ENCODE data around the gene GFOD1.

DNA sequence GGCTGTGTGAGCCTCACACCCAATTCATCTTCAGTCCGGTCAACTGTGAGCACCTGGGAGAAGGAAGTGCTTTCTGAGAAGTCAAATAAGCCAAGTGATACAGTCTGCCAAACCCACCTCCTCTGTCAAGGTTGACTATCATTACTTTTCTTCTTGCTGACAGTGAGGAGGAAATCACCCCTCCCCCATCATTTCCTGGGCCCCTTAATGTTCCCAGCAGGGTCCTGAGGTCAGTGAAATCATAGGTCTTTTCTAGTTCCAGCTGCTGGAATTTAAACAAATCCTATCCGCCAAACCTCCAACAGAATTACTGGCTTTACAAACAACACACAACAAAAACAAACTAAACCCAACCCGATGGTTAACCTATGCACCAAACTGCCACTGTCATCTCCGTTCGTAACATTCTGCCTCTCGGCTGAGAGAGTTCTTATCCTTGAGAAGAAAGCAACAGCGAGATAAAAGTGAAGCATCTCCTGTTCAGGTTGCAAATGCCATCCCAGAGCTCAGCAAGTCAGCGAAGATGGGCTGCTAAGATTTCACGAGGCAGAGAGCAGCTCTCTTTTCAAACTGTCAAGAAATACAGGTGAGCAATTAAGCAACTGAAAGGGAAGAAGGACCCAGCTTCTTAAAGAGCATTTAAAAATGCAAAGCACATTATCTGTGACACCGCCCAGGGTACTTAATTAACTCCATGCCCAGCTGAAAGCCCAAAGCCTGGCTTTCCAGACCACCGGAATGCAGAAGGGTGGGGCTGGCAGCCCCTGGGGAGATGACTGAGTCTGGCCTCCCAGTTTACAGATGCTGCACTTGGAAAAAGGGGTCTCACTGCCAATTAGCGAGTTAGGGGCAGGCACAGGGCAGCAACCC lies 24.7 kb downstream of the GFOD1 start:
- no peak for TF ChIP-seq YY1 (IDR thresholded peaks at IDR 0.05)
- TF ChIP-seq, protein P1, sequence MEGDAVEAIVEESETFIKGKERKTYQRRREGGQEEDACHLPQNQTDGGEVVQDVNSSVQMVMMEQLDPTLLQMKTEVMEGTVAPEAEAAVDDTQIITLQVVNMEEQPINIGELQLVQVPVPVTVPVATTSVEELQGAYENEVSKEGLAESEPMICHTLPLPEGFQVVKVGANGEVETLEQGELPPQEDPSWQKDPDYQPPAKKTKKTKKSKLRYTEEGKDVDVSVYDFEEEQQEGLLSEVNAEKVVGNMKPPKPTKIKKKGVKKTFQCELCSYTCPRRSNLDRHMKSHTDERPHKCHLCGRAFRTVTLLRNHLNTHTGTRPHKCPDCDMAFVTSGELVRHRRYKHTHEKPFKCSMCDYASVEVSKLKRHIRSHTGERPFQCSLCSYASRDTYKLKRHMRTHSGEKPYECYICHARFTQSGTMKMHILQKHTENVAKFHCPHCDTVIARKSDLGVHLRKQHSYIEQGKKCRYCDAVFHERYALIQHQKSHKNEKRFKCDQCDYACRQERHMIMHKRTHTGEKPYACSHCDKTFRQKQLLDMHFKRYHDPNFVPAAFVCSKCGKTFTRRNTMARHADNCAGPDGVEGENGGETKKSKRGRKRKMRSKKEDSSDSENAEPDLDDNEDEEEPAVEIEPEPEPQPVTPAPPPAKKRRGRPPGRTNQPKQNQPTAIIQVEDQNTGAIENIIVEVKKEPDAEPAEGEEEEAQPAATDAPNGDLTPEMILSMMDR (IDR thresholded peaks at IDR 0.05; ENCODE audit: low read depth, low read length, missing input control) = no peak
- TF ChIP-seq HNF4G (IDR thresholded peaks at IDR 0.05) = no peak
- TF ChIP-seq, protein P2, sequence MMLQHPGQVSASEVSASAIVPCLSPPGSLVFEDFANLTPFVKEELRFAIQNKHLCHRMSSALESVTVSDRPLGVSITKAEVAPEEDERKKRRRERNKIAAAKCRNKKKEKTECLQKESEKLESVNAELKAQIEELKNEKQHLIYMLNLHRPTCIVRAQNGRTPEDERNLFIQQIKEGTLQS (IDR thresholded peaks at IDR 0.05) = no peak
- TF ChIP-seq, protein P3, sequence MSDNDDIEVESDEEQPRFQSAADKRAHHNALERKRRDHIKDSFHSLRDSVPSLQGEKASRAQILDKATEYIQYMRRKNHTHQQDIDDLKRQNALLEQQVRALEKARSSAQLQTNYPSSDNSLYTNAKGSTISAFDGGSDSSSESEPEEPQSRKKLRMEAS (IDR thresholded peaks at IDR 0.05) = no peak
- TF ChIP-seq, protein P4, sequence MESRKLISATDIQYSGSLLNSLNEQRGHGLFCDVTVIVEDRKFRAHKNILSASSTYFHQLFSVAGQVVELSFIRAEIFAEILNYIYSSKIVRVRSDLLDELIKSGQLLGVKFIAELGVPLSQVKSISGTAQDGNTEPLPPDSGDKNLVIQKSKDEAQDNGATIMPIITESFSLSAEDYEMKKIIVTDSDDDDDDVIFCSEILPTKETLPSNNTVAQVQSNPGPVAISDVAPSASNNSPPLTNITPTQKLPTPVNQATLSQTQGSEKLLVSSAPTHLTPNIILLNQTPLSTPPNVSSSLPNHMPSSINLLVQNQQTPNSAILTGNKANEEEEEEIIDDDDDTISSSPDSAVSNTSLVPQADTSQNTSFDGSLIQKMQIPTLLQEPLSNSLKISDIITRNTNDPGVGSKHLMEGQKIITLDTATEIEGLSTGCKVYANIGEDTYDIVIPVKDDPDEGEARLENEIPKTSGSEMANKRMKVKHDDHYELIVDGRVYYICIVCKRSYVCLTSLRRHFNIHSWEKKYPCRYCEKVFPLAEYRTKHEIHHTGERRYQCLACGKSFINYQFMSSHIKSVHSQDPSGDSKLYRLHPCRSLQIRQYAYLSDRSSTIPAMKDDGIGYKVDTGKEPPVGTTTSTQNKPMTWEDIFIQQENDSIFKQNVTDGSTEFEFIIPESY (IDR thresholded peaks at IDR 0.05) = no peak
- no peak for TF ChIP-seq TAF1 (conservative IDR thresholded peaks at IDR 0.05)
- no peak for TF ChIP-seq RAD21 (IDR thresholded peaks at IDR 0.05)
- TF ChIP-seq, protein P5, sequence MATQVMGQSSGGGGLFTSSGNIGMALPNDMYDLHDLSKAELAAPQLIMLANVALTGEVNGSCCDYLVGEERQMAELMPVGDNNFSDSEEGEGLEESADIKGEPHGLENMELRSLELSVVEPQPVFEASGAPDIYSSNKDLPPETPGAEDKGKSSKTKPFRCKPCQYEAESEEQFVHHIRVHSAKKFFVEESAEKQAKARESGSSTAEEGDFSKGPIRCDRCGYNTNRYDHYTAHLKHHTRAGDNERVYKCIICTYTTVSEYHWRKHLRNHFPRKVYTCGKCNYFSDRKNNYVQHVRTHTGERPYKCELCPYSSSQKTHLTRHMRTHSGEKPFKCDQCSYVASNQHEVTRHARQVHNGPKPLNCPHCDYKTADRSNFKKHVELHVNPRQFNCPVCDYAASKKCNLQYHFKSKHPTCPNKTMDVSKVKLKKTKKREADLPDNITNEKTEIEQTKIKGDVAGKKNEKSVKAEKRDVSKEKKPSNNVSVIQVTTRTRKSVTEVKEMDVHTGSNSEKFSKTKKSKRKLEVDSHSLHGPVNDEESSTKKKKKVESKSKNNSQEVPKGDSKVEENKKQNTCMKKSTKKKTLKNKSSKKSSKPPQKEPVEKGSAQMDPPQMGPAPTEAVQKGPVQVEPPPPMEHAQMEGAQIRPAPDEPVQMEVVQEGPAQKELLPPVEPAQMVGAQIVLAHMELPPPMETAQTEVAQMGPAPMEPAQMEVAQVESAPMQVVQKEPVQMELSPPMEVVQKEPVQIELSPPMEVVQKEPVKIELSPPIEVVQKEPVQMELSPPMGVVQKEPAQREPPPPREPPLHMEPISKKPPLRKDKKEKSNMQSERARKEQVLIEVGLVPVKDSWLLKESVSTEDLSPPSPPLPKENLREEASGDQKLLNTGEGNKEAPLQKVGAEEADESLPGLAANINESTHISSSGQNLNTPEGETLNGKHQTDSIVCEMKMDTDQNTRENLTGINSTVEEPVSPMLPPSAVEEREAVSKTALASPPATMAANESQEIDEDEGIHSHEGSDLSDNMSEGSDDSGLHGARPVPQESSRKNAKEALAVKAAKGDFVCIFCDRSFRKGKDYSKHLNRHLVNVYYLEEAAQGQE (IDR thresholded peaks at IDR 0.05) = no peak
- no peak for TF ChIP-seq GABPA (IDR thresholded peaks at IDR 0.05 in 1 of 2, conservative IDR thresholded peaks at IDR 0.05 in 1 of 2)
- no peak for TF ChIP-seq JUND (IDR thresholded peaks at IDR 0.05)
